Measurements from ENCODE around the gene CUL9. TPM values are rescaled to one million over a fixed set of nuclear protein-coding genes. Genes with fewer than 3 reads are reported as not detected.

CUL9 gene
- total RNA-seq, 1 experiment from 2014 or later, result 25.7 TPM

- no peak for DNase-seq (ENCODE audit: low read depth)
Observed at GRCh38 chr6:43269273-43270007, 87.4 kb downstream of the CUL9 start.

GRCh38 chr6:43271103-43271815, 89.3 kb downstream of the CUL9 start:
- DNase-seq (ENCODE audit: low read depth), result no peak

GRCh38 chr6:43271944-43272343, 89.9 kb downstream of the CUL9 start:
- DNase-seq (ENCODE audit: low read depth), result no peak

- DNase-seq (ENCODE audit: low read depth), result no peak
Observed at GRCh38 chr6:43273707-43274106, 91.7 kb downstream of the CUL9 start.

Other genes starting within 250 kb of the CUL9 start
- gene GNMT, start 221.4 kb upstream of the CUL9 start, total RNA-seq (2014; rRNA removed), result not detected in 2 replicates
- 20.8 and 22.3 TPM in 2 replicates for gene PEX6, start 203.0 kb upstream of the CUL9 start, total RNA-seq (2014; rRNA removed)
- 61.3 and 61.7 TPM in 2 replicates for gene PPP2R5D, start 197.6 kb upstream of the CUL9 start, total RNA-seq (2014; rRNA removed)
- gene MEA1, start 168.2 kb upstream of the CUL9 start, total RNA-seq (2014; rRNA removed), result 116 and 119 TPM in 2 replicates
- 47.1 and 50.4 TPM in 2 replicates for gene KLHDC3, start 167.9 kb upstream of the CUL9 start, total RNA-seq (2014; rRNA removed)
- gene RRP36, start 160.6 kb upstream of the CUL9 start, total RNA-seq (2014; rRNA removed), result 128 and 133 TPM in 2 replicates
- 38.6 and 42.4 TPM in 2 replicates for gene CUL7, start 128.3 kb upstream of the CUL9 start, total RNA-seq (2014; rRNA removed)
- gene MRPL2, start 122.8 kb upstream of the CUL9 start, total RNA-seq (2014; rRNA removed), result 11.5 and 19.4 TPM in 2 replicates
- gene KLC4, start 122.6 kb upstream of the CUL9 start, total RNA-seq (2014; rRNA removed), result 10.6 and 11.2 TPM in 2 replicates
- 52.3 and 52.8 TPM in 2 replicates for gene PTK7, start 105.9 kb upstream of the CUL9 start, total RNA-seq (2014; rRNA removed)
- 29.5 and 36.5 TPM in 2 replicates for gene SRF, start 10.9 kb upstream of the CUL9 start, total RNA-seq (2014; rRNA removed)
- gene DNPH1, start 47.3 kb downstream of the CUL9 start, total RNA-seq (2014; rRNA removed), result 102 and 103 TPM in 2 replicates
- gene TTBK1, start 61.3 kb downstream of the CUL9 start, total RNA-seq (2014; rRNA removed), result under 0.01 and 0.06 TPM in 2 replicates
- not detected in 2 replicates for gene SLC22A7, start 116.1 kb downstream of the CUL9 start, total RNA-seq (2014; rRNA removed)
- not detected in 2 replicates for gene CRIP3, start 126.6 kb downstream of the CUL9 start, total RNA-seq (2014; rRNA removed)
- gene ZNF318, start 187.5 kb downstream of the CUL9 start, total RNA-seq (2014; rRNA removed), result 10.2 and 11.9 TPM in 2 replicates
- gene ABCC10, start 245.3 kb downstream of the CUL9 start, total RNA-seq (2014; rRNA removed), result 14.9 and 15.7 TPM in 2 replicates

All from LHCN-M2 (cell line).